NCI-H2107 treated with DMSO at 0.1 percent for 48 hours (cell line): Measurements from ENCODE around the gene FZD10.

Source experiments
- DNase-seq: peaks from one replicate; lab custom pipeline; 2025; ENCODE audit not compliant: unreplicated experiment; lab: John Stamatoyannopoulos, UW

Gene FZD10

GRCh38 chr12:130162267-130162666 is at the start of gene FZD10:
FZD10 (plus strand) TSS chr12:130162464; CDS start chr12:130162943, 479 bp downstream.
- DNase-seq: no peak

- DNase-seq: no peak
Measured at GRCh38 chr12:130114952-130115351, 47.3 kb upstream of the FZD10 start.

GRCh38 chr12:130115646-130116045 is 46.6 kb upstream of the FZD10 start:
- no peak for DNase-seq

GRCh38 chr12:130116791-130117190 is 45.5 kb upstream of the FZD10 start:
- DNase-seq: no peak

GRCh38 chr12:130117233-130117632 is 45.0 kb upstream of the FZD10 start:
- no peak for DNase-seq

- DNase-seq: no peak
Measured at GRCh38 chr12:130117701-130118100, 44.6 kb upstream of the FZD10 start.

- no peak for DNase-seq
Measured at GRCh38 chr12:130118181-130118580, 44.1 kb upstream of the FZD10 start.

GRCh38 chr12:130119241-130119861 is 42.9 kb upstream of the FZD10 start:
- DNase-seq: no peak

- DNase-seq: no peak
Measured at GRCh38 chr12:130120012-130120805, 42.1 kb upstream of the FZD10 start.

GRCh38 chr12:130121226-130122000 is 40.9 kb upstream of the FZD10 start:
- DNase-seq: no peak

GRCh38 chr12:130122356-130122755 is 39.9 kb upstream of the FZD10 start:
- no peak for DNase-seq

GRCh38 chr12:130124106-130124505 is 38.2 kb upstream of the FZD10 start:
- no peak for DNase-seq

- DNase-seq: no peak
Measured at GRCh38 chr12:130124605-130125244, 37.5 kb upstream of the FZD10 start.

- no peak for DNase-seq
Measured at GRCh38 chr12:130126023-130126432, 36.2 kb upstream of the FZD10 start.

- DNase-seq: no peak
Measured at GRCh38 chr12:130127532-130127911, 34.7 kb upstream of the FZD10 start.

GRCh38 chr12:130127912-130128789 is 34.1 kb upstream of the FZD10 start:
- DNase-seq: no peak

- no peak for DNase-seq
Measured at GRCh38 chr12:130128790-130129735, 33.2 kb upstream of the FZD10 start.

- no peak for DNase-seq
Measured at GRCh38 chr12:130130346-130130745, 31.9 kb upstream of the FZD10 start.

- no peak for DNase-seq
Measured at GRCh38 chr12:130131025-130131424, 31.2 kb upstream of the FZD10 start.
